Measurements from ENCODE around the gene DOCK2. TPM values are rescaled to one million over a fixed set of nuclear protein-coding genes. Genes with fewer than 3 reads are reported as not detected.

Gene DOCK2
- total and polyA plus RNA-seq, 9 of the 15 experiments (the other 6 are each of a cell fraction or from before 2014, with no cell fraction given): 4.5 to 42.6 (median 20.5) TPM

DNA sequence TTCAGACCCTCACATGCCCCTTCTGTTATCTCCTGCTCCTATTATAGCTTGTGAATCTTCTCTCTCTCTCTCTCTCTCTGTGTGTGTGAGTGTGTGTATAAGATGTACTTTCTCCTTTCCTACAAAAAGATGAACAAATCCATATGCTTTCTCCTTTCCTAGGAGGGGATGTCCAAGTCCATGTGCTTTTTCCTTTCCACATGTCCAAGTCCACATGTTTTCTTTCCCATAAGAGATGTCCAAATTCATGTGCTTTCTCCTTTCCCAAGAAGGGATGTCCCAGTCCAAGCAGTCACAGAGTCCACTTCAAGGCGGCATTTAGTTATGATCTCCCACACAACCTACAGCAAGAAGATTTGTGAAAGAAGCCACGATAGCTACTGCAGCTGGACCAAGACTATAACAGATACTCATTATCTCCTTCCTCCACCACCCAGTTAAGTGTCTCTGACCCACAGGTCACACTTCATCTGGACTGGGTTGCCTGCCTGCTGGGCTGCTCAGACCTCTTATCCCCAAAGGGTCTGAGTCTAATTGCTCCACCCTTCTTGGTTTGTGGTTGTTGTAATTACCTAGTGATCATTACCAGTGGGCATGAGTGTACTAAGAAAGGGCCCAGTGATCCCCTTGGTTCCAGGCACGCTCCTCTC lies 450.2 kb downstream of the DOCK2 start (continued):
- TF ChIP-seq, protein P1, sequence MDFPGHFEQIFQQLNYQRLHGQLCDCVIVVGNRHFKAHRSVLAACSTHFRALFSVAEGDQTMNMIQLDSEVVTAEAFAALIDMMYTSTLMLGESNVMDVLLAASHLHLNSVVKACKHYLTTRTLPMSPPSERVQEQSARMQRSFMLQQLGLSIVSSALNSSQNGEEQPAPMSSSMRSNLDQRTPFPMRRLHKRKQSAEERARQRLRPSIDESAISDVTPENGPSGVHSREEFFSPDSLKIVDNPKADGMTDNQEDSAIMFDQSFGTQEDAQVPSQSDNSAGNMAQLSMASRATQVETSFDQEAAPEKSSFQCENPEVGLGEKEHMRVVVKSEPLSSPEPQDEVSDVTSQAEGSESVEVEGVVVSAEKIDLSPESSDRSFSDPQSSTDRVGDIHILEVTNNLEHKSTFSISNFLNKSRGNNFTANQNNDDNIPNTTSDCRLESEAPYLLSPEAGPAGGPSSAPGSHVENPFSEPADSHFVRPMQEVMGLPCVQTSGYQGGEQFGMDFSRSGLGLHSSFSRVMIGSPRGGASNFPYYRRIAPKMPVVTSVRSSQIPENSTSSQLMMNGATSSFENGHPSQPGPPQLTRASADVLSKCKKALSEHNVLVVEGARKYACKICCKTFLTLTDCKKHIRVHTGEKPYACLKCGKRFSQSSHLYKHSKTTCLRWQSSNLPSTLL (IDR thresholded peaks at IDR 0.05): no peak
- TF ChIP-seq ARID1B (IDR thresholded peaks at IDR 0.05) (peak; percentile 78), RFX5 (IDR thresholded peaks at IDR 0.05; ENCODE audit: low read depth, low read length) (no peak), ETV1 (tag; conservative IDR thresholded peaks at IDR 0.05; ENCODE audit: low read depth) (no peak), PTBP1 (IDR thresholded peaks at IDR 0.05; ENCODE audit: low read depth, low read length) (no peak), PML (IDR thresholded peaks at IDR 0.05; ENCODE audit: low read length) (peak; percentile 92), OTX1 (CRISPR knock-in tag; IDR thresholded peaks at IDR 0.05) (no peak), MED1 (CRISPR knock-in tag; IDR thresholded peaks at IDR 0.05; ENCODE audit: borderline replicate concordance) (no peak), ZNF780A (CRISPR knock-in tag; IDR thresholded peaks at IDR 0.05) (no peak), U2AF2 (optimal IDR thresholded peaks at IDR 0.05; ENCODE audit: low read depth, low read length) (no peak), HEY1 (CRISPR knock-in tag; IDR thresholded peaks at IDR 0.05; ENCODE audit: borderline replicate concordance) (no peak), E2F3 (CRISPR knock-in tag; IDR thresholded peaks at IDR 0.05) (no peak), FIP1L1 (IDR thresholded peaks at IDR 0.05; ENCODE audit: low read depth, low read length, poor library complexity, severe bottlenecking) (no peak), RB1 (IDR thresholded peaks at IDR 0.05; ENCODE audit: low read depth) (no peak), FOXA3 (CRISPR knock-in tag; conservative IDR thresholded peaks at IDR 0.05 in 1 of 2, IDR thresholded peaks at IDR 0.05 in 1 of 2) (peak in 1 of 2 experiments; percentile 60; a peak in 1 of 4 replicates), KDM5B (IDR thresholded peaks at IDR 0.05; ENCODE audit: insufficient replicate concordance, low read depth, low read length) (no peak), KAT8 (IDR thresholded peaks at IDR 0.05; ENCODE audit: low read depth) (no peak)
- TF ChIP-seq, protein P2, sequence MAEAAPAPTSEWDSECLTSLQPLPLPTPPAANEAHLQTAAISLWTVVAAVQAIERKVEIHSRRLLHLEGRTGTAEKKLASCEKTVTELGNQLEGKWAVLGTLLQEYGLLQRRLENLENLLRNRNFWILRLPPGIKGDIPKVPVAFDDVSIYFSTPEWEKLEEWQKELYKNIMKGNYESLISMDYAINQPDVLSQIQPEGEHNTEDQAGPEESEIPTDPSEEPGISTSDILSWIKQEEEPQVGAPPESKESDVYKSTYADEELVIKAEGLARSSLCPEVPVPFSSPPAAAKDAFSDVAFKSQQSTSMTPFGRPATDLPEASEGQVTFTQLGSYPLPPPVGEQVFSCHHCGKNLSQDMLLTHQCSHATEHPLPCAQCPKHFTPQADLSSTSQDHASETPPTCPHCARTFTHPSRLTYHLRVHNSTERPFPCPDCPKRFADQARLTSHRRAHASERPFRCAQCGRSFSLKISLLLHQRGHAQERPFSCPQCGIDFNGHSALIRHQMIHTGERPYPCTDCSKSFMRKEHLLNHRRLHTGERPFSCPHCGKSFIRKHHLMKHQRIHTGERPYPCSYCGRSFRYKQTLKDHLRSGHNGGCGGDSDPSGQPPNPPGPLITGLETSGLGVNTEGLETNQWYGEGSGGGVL (CRISPR knock-in tag; IDR thresholded peaks at IDR 0.05): no peak
- TF ChIP-seq, protein P3, sequence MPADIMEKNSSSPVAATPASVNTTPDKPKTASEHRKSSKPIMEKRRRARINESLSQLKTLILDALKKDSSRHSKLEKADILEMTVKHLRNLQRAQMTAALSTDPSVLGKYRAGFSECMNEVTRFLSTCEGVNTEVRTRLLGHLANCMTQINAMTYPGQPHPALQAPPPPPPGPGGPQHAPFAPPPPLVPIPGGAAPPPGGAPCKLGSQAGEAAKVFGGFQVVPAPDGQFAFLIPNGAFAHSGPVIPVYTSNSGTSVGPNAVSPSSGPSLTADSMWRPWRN (IDR thresholded peaks at IDR 0.05; ENCODE audit: low read depth): no peak
- TF ChIP-seq, protein P4, sequence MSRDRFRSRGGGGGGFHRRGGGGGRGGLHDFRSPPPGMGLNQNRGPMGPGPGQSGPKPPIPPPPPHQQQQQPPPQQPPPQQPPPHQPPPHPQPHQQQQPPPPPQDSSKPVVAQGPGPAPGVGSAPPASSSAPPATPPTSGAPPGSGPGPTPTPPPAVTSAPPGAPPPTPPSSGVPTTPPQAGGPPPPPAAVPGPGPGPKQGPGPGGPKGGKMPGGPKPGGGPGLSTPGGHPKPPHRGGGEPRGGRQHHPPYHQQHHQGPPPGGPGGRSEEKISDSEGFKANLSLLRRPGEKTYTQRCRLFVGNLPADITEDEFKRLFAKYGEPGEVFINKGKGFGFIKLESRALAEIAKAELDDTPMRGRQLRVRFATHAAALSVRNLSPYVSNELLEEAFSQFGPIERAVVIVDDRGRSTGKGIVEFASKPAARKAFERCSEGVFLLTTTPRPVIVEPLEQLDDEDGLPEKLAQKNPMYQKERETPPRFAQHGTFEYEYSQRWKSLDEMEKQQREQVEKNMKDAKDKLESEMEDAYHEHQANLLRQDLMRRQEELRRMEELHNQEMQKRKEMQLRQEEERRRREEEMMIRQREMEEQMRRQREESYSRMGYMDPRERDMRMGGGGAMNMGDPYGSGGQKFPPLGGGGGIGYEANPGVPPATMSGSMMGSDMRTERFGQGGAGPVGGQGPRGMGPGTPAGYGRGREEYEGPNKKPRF (IDR thresholded peaks at IDR 0.05; ENCODE audit: low read depth, low read length): no peak
- TF ChIP-seq, protein P5, sequence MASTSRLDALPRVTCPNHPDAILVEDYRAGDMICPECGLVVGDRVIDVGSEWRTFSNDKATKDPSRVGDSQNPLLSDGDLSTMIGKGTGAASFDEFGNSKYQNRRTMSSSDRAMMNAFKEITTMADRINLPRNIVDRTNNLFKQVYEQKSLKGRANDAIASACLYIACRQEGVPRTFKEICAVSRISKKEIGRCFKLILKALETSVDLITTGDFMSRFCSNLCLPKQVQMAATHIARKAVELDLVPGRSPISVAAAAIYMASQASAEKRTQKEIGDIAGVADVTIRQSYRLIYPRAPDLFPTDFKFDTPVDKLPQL (IDR thresholded peaks at IDR 0.05; ENCODE audit: extremely low read depth, insufficient read length): no peak

Data from K562 (cell line).